HUES48 (cell line): ENCODE measurements around the gene SV2C.
"Not testable (repeated sequence)": the region's sequence is repeated elsewhere in the genome, so short reads cannot be mapped to it uniquely, and the experiment has no call there.

Experiments
- H3K27ac ChIP-seq: one replicate; pipeline ENCODE4 v1.7.0; 2013; ENCODE audit warnings: low read depth, low read length, inconsistent platforms
- H3K27me3 ChIP-seq: 2 replicates; pipeline ENCODE4 v1.6.1; 2013; ENCODE audit warnings: mild to moderate bottlenecking, low read length; ENCODE audit not compliant: control insufficient read depth, insufficient read depth
- H3K36me3 ChIP-seq: 2 replicates; pipeline ENCODE4 v1.6.1; 2013; ENCODE audit warnings: low read length; ENCODE audit not compliant: control insufficient read depth, insufficient read depth
- H3K4me1 ChIP-seq: 2 replicates; pipeline ENCODE4 v1.6.1; 2013; ENCODE audit warnings: mild to moderate bottlenecking, low read length; ENCODE audit not compliant: control insufficient read depth, insufficient read depth
- H3K4me3 ChIP-seq: 2 replicates; pipeline ENCODE4 v1.5.1; 2013; ENCODE audit warnings: mild to moderate bottlenecking, low read depth, low read length
- H3K9ac ChIP-seq: 2 replicates; pipeline ENCODE4 v1.6.1; 2013; ENCODE audit warnings: mild to moderate bottlenecking, low read depth, low read length, moderate library complexity
- H3K9me3 ChIP-seq: 2 replicates; pipeline ENCODE4 v1.6.1; 2013; ENCODE audit warnings: low read length; ENCODE audit not compliant: control insufficient read depth, insufficient read depth

The SV2C gene

DNA sequence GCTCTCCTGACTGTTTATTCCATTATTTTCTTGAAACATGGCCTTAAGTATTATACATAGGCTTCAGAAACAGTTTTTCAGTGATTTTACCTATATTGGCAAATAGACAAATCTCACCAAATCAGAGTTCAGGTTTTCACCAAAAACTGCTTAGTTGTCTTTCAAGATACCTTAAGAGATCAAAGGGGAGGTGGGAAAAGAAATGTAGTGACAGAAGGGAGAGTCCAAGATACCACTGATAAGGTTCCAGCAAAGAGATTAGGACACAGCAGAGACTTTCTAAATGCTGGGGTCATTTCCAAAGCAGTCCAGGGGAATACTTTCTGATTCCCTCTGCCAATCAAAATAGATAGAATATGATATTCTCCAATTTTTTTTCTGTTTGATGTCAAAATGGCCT is 246.2 kb downstream of the SV2C start:
- Histone ChIP-seq H3K4me3 (no peak overlapping the region), H3K9me3 (no peaks in the 10 kb centered on the region), H3K9ac (no peak overlapping the region), H3K27ac (no peak overlapping the region), H3K4me1 (peaks cover 48% of the 10 kb centered on the region), H3K36me3 (no peaks in the 10 kb centered on the region), H3K27me3 (peaks cover 9% of the 10 kb centered on the region; the same call in 1 of the 2 replicates)

DNA sequence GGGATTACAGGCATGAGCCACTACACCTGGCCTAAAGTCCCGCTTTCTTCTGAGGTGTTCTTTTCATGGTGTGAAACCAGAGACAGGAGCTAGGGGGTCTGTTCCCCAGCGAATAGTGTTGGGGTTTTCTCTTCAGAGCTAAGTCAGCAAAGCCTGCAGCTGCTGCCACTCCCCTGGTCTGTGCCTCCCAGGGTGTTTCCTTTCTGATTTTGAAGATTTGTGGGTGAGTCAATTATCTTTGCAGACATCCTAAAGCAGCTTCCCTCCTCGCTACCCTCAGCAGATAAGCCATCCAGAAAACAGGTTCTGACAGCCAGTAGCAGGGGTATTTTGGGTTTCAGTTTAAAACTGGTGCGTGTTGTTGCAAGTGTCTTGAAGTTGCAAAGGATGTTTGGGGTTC is 247.9 kb downstream of the SV2C start:
- peaks cover 9% of the 10 kb centered on the region; the same call in 1 of the 2 replicates for H3K27me3 ChIP-seq
- H3K4me3 ChIP-seq: no peak overlapping the region
- no peaks in the 10 kb centered on the region for H3K36me3 ChIP-seq
- H3K9me3 ChIP-seq: no peaks in the 10 kb centered on the region
- no peak overlapping the region for H3K27ac ChIP-seq
- no peak overlapping the region for H3K9ac ChIP-seq
- peaks cover 35% of the 10 kb centered on the region for H3K4me1 ChIP-seq

DNA sequence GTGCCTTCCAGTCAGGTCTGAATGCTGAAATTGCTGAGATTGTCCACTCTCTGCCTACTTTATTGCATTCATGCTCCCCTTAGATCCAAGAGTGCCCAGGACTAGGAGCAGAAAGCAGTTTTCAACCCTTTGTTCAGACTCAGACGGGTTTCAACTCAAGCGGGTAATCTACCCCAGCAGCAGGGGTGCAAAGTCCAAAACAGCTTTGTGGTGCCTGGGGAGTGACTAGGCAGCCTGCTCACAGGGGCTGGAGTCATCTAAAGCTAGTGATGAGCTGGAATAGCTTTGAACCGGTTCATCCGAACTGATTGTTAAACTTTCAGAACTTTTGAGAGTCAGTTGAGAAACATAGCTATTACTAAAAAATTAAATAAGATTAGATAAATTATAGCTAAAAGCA is 248.9 kb downstream of the SV2C start:
- Histone ChIP-seq H3K27me3 (peaks cover 9% of the 10 kb centered on the region; the same call in 1 of the 2 replicates), H3K9ac (no peak overlapping the region), H3K36me3 (no peaks in the 10 kb centered on the region), H3K27ac (peak overlapping the region; percentile 44), H3K9me3 (peaks cover 6% of the 10 kb centered on the region), H3K4me1 (peaks cover 27% of the 10 kb centered on the region), H3K4me3 (no peak overlapping the region)

DNA sequence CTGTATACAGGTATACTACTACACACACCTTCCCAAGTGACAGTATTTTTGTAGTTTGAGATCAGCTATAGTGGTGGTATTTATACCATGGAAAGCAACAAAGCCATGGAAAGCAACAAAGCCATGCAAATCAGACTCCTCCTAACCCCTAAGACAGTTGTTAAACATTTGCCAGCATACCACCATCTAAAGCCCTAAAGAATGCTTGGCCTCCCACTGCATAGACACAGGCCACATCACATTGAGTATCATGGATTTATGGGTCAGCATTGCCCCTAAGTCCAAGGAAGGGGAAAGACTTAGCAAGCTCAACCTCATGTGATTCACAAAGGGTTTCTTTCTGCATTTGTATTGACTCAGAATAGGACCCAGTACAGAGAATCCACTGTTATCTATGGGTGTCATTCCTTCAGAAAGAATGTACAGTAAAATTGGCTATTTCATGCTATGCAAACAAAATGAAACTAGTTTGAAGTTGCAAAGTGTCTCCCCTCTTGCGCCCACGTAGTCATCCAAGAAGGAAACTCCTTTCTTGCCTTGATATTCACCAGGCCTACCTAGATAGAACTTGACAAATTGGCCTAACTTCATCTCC is 249.5 kb downstream of the SV2C start:
- Histone ChIP-seq H3K4me1 (peaks cover 21% of the 10 kb centered on the region), H3K27me3 (peaks cover 7% of the 10 kb centered on the region; the same call in 1 of the 2 replicates), H3K27ac (no peak overlapping the region), H3K4me3 (no peak overlapping the region), H3K9ac (no peak overlapping the region), H3K36me3 (no peaks in the 10 kb centered on the region), H3K9me3 (peaks cover 6% of the 10 kb centered on the region)

DNA sequence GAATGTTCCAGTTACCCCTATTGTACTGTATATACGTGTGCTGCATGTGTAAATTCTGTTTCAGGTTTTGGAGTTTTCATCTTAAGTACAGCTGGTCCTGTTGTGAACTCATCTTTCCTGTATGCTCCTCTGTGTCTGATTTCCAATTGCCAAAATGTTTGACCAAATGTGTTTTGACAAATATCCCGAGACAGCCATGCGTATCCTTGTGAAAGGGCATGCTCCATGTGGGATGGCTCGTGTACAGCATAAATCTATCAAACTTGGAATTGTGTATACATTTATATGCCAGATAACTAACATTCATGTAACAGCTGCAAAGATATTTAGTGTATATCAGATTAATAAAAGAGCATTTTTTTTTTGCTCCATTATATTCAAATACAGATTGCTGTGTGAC is 250.4 kb downstream of the SV2C start:
- peaks cover 18% of the 10 kb centered on the region for H3K4me1 ChIP-seq
- H3K4me3 ChIP-seq: no peak overlapping the region
- H3K9me3 ChIP-seq: peaks cover 6% of the 10 kb centered on the region
- H3K9ac ChIP-seq: no peak overlapping the region
- H3K27ac ChIP-seq: no peak overlapping the region
- H3K36me3 ChIP-seq: no peaks in the 10 kb centered on the region
- H3K27me3 ChIP-seq: no peaks in the 10 kb centered on the region

DNA sequence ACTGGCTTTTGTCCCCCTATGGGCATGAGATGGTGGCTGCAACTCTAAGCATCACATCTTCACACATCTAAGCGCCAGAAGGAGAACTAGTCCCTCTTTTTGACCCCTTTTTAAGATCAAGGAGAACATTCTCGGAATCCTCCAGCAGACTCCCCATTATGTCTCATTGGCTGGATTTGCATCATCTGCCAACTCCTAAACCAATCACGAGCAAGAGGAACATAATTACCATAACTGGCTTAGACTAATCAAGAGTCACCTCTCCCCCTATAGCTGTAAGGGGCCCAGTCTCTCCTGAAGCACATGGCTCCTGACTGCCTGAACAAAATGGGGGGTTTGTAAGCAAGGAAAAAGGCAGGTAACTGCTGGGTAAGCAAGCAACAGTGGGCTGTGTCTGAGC is 251.4 kb downstream of the SV2C start:
- Histone ChIP-seq H3K36me3 (no peaks in the 10 kb centered on the region), H3K4me3 (no peak overlapping the region), H3K4me1 (peaks cover 18% of the 10 kb centered on the region), H3K9ac (no peak overlapping the region), H3K27ac (no peak overlapping the region), H3K27me3 (no peaks in the 10 kb centered on the region), H3K9me3 (peaks cover 6% of the 10 kb centered on the region)

DNA sequence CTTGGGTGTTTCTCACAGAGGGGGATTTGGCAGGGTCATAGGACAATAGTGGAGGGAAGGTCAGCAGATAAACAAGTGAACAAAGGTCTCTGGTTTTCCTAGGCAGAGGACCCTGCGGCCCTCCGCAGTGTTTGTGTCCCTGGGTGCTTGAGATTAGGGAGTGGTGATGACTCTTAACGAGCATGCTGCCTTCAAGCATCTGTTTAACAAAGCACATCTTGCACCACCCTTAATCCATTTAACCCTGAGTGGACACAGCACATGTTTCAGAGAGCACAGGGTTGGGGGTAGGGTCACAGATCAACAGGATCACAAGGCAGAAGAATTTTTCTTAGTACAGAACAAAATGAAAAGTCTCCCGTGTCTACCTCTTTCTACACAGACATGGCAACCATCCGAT is 252.3 kb downstream of the SV2C start:
- not testable (repeated sequence) for H3K9me3 ChIP-seq, H3K36me3 ChIP-seq, H3K27me3 ChIP-seq, H3K4me3 ChIP-seq, H3K27ac ChIP-seq, H3K9ac ChIP-seq
- peaks cover 18% of the 10 kb centered on the region for H3K4me1 ChIP-seq

DNA sequence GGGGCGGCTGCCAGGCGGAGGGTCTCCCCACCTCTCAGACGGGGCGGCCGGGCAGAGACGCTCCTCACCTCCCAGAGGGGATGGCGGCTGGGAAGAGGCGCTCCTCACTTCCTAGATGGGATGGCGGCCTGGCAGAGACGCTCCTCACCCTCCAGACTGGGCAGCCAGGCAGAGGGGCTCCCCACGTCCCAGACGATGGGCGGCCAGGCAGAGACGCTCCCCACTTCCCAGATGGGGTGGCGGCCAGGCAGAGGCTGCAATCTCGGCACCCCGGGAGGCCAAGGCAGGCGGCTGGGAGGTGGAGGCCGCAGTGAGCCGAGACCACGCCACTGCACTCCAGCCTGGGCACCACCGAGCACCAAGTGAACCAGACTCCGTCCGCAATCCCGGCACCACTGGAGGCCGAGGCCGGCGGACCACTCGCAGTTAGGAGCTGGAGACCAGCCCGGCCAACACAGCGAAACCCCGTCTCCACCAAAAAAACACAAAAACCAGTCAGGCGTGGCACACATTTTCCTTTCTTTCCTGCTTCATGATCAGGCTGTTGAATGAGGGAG is 253.1 kb downstream of the SV2C start:
- not testable (repeated sequence) for H3K27me3 ChIP-seq, H3K4me3 ChIP-seq, H3K36me3 ChIP-seq, H3K9ac ChIP-seq, H3K9me3 ChIP-seq, H3K27ac ChIP-seq
- peaks cover 16% of the 10 kb centered on the region for H3K4me1 ChIP-seq

DNA sequence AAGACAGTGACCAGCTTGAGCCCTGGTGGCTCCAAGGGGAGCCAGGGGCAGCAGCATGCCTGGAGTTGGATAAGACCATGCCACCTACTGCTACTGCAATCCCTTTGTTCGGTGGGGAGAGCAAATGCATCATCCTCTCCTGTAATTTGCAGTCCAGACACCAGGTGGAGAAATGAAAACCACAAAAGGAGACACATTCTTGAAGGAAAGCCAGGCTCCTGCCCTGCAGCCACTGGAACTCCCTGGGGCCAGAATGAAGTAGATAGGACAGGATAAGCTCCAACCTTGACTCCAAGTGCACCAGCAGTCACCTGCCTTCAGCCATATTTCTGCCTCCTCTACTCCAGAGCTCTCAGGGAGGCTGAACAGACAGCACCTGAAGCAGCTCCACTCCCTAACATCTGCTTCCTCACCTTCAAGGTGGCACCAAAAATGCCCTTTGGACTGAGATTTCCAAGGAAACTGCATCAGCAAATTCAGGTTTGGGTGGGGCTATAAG is 254.8 kb downstream of the SV2C start:
- Histone ChIP-seq H3K9ac (no peak overlapping the region), H3K36me3 (no peaks in the 10 kb centered on the region), H3K4me3 (no peak overlapping the region), H3K4me1 (peaks cover 16% of the 10 kb centered on the region), H3K9me3 (peaks cover 6% of the 10 kb centered on the region), H3K27me3 (no peaks in the 10 kb centered on the region), H3K27ac (peak overlapping the region; percentile 46)

DNA sequence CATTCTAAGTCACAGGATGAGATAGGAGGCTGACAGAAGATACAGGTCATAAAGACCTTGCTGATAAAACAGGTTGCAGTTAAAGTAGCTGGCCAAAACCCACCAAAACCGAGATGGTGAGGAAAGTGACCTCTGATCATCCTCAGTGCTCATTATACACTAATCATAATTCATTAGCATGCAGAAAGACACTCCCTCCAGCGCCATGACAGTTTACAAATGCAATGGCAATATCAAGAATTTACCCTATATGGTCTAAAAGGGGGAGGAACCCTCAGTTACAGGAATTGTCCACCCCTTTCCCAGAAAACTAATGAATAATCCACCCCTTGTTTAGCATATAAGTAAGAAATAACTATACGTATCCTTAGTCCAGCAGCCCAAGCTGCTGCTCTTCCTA is 256.7 kb downstream of the SV2C start:
- H3K9me3 ChIP-seq: peaks cover 6% of the 10 kb centered on the region
- H3K27ac ChIP-seq: no peak overlapping the region

DNA sequence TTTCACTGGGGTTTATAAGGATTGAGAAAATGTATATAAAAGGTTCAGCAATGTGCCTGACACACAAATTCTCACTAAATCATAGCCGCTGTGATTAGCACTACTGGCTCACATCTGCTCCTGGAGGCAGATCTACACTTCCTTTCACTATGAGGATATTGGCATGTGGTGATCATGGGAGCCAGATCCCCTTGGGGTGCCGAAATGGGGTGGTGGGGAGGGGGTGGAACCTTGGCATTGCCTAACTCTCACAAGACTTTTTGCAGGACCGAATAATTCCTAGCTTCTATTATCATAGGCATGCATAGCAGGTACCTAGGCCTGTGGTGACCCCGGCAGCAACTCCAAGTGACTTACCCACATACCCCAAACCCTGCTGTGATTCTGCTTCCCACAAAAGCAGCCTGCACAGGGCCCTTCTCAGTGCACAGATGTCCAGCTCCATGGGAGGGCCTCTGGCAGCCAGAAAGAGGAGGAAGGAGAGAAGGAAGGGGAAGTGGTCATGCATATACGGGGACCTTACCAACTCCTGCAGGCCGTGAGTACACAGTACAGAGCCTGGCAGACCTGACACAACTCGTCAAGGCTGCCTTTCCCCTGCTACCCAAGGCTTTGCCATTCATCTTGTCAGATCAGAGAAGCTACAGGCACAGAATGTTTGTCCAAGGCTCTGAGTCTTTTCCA is 258.6 kb downstream of the SV2C start:
- Histone ChIP-seq H3K4me3 (no peak overlapping the region), H3K9me3 (peaks cover 2% of the 10 kb centered on the region), H3K4me1 (peaks cover 16% of the 10 kb centered on the region), H3K27me3 (no peaks in the 10 kb centered on the region), H3K9ac (no peak overlapping the region), H3K36me3 (no peaks in the 10 kb centered on the region), H3K27ac (no peak overlapping the region)

More for the DNA sequence above, 256.7 kb downstream of the SV2C start:
- no peak overlapping the region for H3K9ac ChIP-seq
- H3K36me3 ChIP-seq: no peaks in the 10 kb centered on the region
- no peak overlapping the region for H3K4me3 ChIP-seq
- peaks cover 16% of the 10 kb centered on the region for H3K4me1 ChIP-seq
- H3K27me3 ChIP-seq: no peaks in the 10 kb centered on the region
